GM12878 (cell line): Measurements from ENCODE around the gene VEGFA. TPM values are rescaled to one million over a fixed set of nuclear protein-coding genes. Genes with fewer than 3 reads are reported as not detected.
A peak's percentile ranks its signal among the peaks of the same experiment; 100 is the strongest.

ENCODE experiments used
- BHLHE40 ChIP-seq, 2 experiments: fragments of 450-650 bp in 1 of 2; IDR thresholded peaks; 2 replicates each; pipeline ENCODE4 v1.6.1; 2011 to 2017; ENCODE audit warnings: low read depth in 2 of 2, borderline replicate concordance in 1 of 2, improper control_type of control experiment in 1 of 2, low read length in 1 of 2, mild to moderate bottlenecking in 1 of 2
- CTCF ChIP-seq, 3 experiments: IDR thresholded peaks in 2 of 3; conservative IDR thresholded peaks in 1 of 3; 2 replicates each; pipeline ENCODE4 v1.5.1; 2011; ENCODE audit warnings: low read depth in 3 of 3, low read length in 3 of 3, mild to moderate bottlenecking in 3 of 3, control low read depth in 2 of 3, moderate library complexity in 2 of 3, inconsistent platforms in 1 of 3, mixed read lengths in 1 of 3; ENCODE audit not compliant: control insufficient read depth in 2 of 3, insufficient read depth in 1 of 3; ENCODE audit errors: extremely low read depth in 1 of 3
- FOXK2 ChIP-seq: fragments of 450-650 bp; IDR thresholded peaks from 2 replicates; pipeline ENCODE4 v1.6.1; 2017; ENCODE audit warnings: mild to moderate bottlenecking, moderate library complexity
- PAX8 ChIP-seq: fragments of 450-650 bp; IDR thresholded peaks from 2 replicates; pipeline ENCODE4 v1.6.1; 2017; ENCODE audit warnings: mild to moderate bottlenecking, moderate library complexity
- RBBP5 ChIP-seq: fragments of 200-600 bp; sonication (generic); conservative IDR thresholded peaks from 2 replicates; pipeline ENCODE4 v1.6.1; 2016
- SMAD5 ChIP-seq: IDR thresholded peaks from 2 replicates; pipeline ENCODE4 v1.6.1; 2016; ENCODE audit warnings: antibody characterized with exemption, low read depth
- TAF1 ChIP-seq: IDR thresholded peaks from 2 replicates; pipeline ENCODE4 v1.6.1; 2011; ENCODE audit warnings: mild to moderate bottlenecking, low read depth, low read length, borderline replicate concordance
- TCF3 ChIP-seq: IDR thresholded peaks from 2 replicates; pipeline ENCODE4 v1.6.1; 2012; ENCODE audit warnings: low read depth, mild to moderate bottlenecking, low read length, borderline replicate concordance; ENCODE audit not compliant: insufficient read depth
- TCF7 ChIP-seq: IDR thresholded peaks from 2 replicates; pipeline ENCODE4 v1.6.1; 2014; ENCODE audit warnings: antibody characterized with exemption, borderline replicate concordance
- ZNF207 ChIP-seq: fragments of 450-650 bp; IDR thresholded peaks from 2 replicates; pipeline ENCODE4 v1.6.1; 2014; ENCODE audit warnings: antibody characterized with exemption, mild to moderate bottlenecking, borderline replicate concordance
- ZNF217 ChIP-seq: fragments of 450-650 bp; IDR thresholded peaks from 2 replicates; pipeline ENCODE4 v1.6.1; 2017; ENCODE audit warnings: antibody characterized with exemption, mild to moderate bottlenecking
- ZNF24 ChIP-seq: fragments of 450-650 bp; IDR thresholded peaks from 2 replicates; pipeline ENCODE4 v1.6.1; 2017; ENCODE audit warnings: antibody characterized with exemption, mild to moderate bottlenecking
- ZNF274 ChIP-seq: IDR thresholded peaks from one replicate; pipeline ENCODE4 v1.8.0; 2011; ENCODE audit not compliant: insufficient read length, insufficient read depth
- ZSCAN29 ChIP-seq: fragments of 450-650 bp; IDR thresholded peaks from 2 replicates; pipeline ENCODE4 v1.6.1; 2017; ENCODE audit warnings: mild to moderate bottlenecking, moderate library complexity
- ZZZ3 ChIP-seq: IDR thresholded peaks from 2 replicates; pipeline ENCODE4 v1.6.1; 2011; ENCODE audit warnings: low read depth; ENCODE audit not compliant: control insufficient read depth, insufficient read length
- polyA plus RNA-seq, 11 experiments: library from polyadenylated mRNA; depleted of rRNA in 4 of 11; unstranded in 6 of 11; stranded (reverse) in 5 of 11; fragments of >200 nt; fragmentation: Nextera tagmentation in 4 of 11; fragmentation: Illumina TruSeq in 1 of 11; extraction: Ambion mirVana in 4 of 11; extraction: Trizol in 1 of 11; gene quantifications; 1 replicate in 1 of 11; 2 replicates in 10 of 11; pipeline versions ENCODE4 v1.2.1 to v1.2.3, GENCODE V29; 2011 to 2016; ENCODE audit warnings: inconsistent platforms in 2 of 11, missing spikeins in 2 of 11, low read depth in 1 of 11
- total RNA-seq, 4 experiments: library from RNA; depleted of rRNA in 3 of 4; stranded (reverse); fragments of >200 nt in 3 of 4; fragmentation: Illumina TruSeq in 1 of 4; extraction: Trizol in 1 of 4; gene quantifications; 2 replicates each; pipeline versions ENCODE4 v1.2.1 to v1.2.3, GENCODE V29; 2013 to 2021
- TF ChIP-seq, protein P1 (sequence below): IDR thresholded peaks from 2 replicates; pipeline ENCODE4 v1.6.1; 2012; ENCODE audit warnings: low read depth, low read length, improper control_type of control experiment
- TF ChIP-seq, protein P2 (sequence below): fragments of 450-650 bp; IDR thresholded peaks from 2 replicates; pipeline ENCODE4 v1.6.1; 2016; ENCODE audit warnings: mild to moderate bottlenecking

The VEGFA gene
- total and polyA plus RNA-seq, 10 of the 15 experiments (the other 5 are each of a cell fraction or from before 2014, with no cell fraction given) = 0.96 to 140 (median 16.9) TPM

DNA sequence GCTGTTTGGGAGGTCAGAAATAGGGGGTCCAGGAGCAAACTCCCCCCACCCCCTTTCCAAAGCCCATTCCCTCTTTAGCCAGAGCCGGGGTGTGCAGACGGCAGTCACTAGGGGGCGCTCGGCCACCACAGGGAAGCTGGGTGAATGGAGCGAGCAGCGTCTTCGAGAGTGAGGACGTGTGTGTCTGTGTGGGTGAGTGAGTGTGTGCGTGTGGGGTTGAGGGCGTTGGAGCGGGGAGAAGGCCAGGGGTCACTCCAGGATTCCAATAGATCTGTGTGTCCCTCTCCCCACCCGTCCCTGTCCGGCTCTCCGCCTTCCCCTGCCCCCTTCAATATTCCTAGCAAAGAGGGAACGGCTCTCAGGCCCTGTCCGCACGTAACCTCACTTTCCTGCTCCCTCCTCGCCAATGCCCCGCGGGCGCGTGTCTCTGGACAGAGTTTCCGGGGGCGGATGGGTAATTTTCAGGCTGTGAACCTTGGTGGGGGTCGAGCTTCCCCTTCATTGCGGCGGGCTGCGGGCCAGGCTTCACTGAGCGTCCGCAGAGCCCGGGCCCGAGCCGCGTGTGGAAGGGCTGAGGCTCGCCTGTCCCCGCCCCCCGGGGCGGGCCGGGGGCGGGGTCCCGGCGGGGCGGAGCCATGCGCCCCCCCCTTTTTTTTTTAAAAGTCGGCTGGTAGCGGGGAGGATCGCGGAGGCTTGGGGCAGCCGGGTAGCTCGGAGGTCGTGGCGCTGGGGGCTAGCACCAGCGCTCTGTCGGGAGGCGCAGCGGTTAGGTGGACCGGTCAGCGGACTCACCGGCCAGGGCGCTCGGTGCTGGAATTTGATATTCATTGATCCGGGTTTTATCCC, at the start of gene VEGFA (continued):
- TF ChIP-seq, protein P1, sequence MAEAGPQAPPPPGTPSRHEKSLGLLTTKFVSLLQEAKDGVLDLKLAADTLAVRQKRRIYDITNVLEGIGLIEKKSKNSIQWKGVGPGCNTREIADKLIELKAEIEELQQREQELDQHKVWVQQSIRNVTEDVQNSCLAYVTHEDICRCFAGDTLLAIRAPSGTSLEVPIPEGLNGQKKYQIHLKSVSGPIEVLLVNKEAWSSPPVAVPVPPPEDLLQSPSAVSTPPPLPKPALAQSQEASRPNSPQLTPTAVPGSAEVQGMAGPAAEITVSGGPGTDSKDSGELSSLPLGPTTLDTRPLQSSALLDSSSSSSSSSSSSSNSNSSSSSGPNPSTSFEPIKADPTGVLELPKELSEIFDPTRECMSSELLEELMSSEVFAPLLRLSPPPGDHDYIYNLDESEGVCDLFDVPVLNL = no peak
- TF ChIP-seq ZNF24 (no peak), TCF7 (0 out of 2 replicates have a peak, but pooled peaks have one; percentile 19), SMAD5 (no peak), PAX8 (no peak), ZSCAN29 (no peak), ZNF207 (no peak), ZNF217 (0 out of 2 replicates have a peak, but pooled peaks have one; percentile 31), CTCF (IDR thresholded peaks at IDR 0.05 in 2 of 3, conservative IDR thresholded peaks at IDR 0.05 in 1 of 3; ENCODE audit: control insufficient read depth in 2 of 3, extremely low read depth in 1 of 3, insufficient read depth in 1 of 3, low read depth in 3 of 3, low read length in 3 of 3) (peak; percentile 97 to 99 (median 98)), FOXK2 (no peak), RBBP5 (no peak), ZZZ3 (no peak), ZNF274 (no peak), TCF3 (no peak), TAF1 (peak; percentile 71; the same call in 1 of the 2 replicates), BHLHE40 (IDR thresholded peaks at IDR 0.05; ENCODE audit: borderline replicate concordance in 1 of 2, low read depth in 2 of 2, low read length in 1 of 2) (peak; percentile 21 to 45; a peak in 2 of 4 replicates)
- TF ChIP-seq, protein P2, sequence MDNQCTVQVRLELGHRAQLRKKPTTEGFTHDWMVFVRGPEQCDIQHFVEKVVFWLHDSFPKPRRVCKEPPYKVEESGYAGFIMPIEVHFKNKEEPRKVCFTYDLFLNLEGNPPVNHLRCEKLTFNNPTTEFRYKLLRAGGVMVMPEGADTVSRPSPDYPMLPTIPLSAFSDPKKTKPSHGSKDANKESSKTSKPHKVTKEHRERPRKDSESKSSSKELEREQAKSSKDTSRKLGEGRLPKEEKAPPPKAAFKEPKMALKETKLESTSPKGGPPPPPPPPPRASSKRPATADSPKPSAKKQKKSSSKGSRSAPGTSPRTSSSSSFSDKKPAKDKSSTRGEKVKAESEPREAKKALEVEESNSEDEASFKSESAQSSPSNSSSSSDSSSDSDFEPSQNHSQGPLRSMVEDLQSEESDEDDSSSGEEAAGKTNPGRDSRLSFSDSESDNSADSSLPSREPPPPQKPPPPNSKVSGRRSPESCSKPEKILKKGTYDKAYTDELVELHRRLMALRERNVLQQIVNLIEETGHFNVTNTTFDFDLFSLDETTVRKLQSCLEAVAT = peak; percentile 56; the same call in 1 of the 2 replicates
